ENCODE data around the gene TFCP2L1.

The TFCP2L1 gene

DNA sequence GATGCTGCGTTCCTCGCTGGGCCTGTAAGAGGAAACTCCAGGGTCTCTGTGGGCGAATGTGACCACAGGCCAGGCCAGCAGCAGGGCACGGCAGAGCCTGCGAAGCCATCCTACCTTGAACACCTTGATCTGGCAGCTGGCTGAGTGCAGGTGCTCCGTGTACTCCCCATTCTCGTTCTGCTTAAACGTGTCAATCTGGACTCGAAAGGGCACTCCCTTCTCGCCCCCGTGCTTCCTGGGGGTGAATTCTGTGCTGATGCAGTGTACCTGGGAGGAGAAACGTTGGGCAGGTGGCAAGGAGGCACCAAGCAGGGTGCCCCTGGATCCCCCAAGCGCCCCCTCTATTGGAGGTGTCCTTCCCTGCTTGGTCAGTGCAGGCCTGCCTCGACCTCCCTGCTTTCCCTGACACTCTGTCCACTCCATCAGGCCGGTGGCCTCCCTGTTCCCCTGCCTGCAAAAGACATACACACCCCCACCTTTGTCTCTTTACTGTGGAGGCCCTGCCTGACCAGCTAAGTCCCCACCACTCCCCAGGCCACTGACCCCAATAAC is 38.2 kb downstream of the TFCP2L1 start:
- Histone ChIP-seq H3K9me3 (ENCODE audit: control insufficient read depth in 1 of 2, low read length in 2 of 2) (no peaks in the 10 kb centered on the region), H3K4me3 (ENCODE audit: low read depth in 1 of 2, low read length in 2 of 2) (no peak overlapping the region), H3K27ac (ENCODE audit: low read length) (no peak overlapping the region), H3K27me3 (ENCODE audit: low read depth, low read length) (no peaks in the 10 kb centered on the region), H3K4me1 (ENCODE audit: control insufficient read depth in 1 of 2, insufficient read depth in 2 of 2, low read length in 2 of 2) (no peaks in the 10 kb centered on the region), H3K36me3 (ENCODE audit: control insufficient read depth in 1 of 2, insufficient read depth in 2 of 2, low read length in 2 of 2) (no peaks in the 10 kb centered on the region)

GRCh38 chr2:121245913-121246312 is 39.1 kb downstream of the TFCP2L1 start:
- Histone ChIP-seq H3K4me3 (ENCODE audit: low read depth in 1 of 2, low read length in 2 of 2) (no peak overlapping the region), H3K9me3 (ENCODE audit: control insufficient read depth in 1 of 2, low read length in 2 of 2) (no peaks in the 10 kb centered on the region), H3K27ac (ENCODE audit: low read length) (no peak overlapping the region), H3K36me3 (ENCODE audit: control insufficient read depth in 1 of 2, insufficient read depth in 2 of 2, low read length in 2 of 2) (no peaks in the 10 kb centered on the region), H3K4me1 (ENCODE audit: control insufficient read depth in 1 of 2, insufficient read depth in 2 of 2, low read length in 2 of 2) (no peaks in the 10 kb centered on the region), H3K27me3 (ENCODE audit: low read depth, low read length) (no peaks in the 10 kb centered on the region)

- Histone ChIP-seq H3K9me3 (ENCODE audit: control insufficient read depth in 1 of 2, low read length in 2 of 2) (no peaks in the 10 kb centered on the region), H3K4me1 (ENCODE audit: control insufficient read depth in 1 of 2, insufficient read depth in 2 of 2, low read length in 2 of 2) (no peaks in the 10 kb centered on the region), H3K4me3 (ENCODE audit: low read depth in 1 of 2, low read length in 2 of 2) (no peak overlapping the region), H3K36me3 (ENCODE audit: control insufficient read depth in 1 of 2, insufficient read depth in 2 of 2, low read length in 2 of 2) (no peaks in the 10 kb centered on the region), H3K27me3 (ENCODE audit: low read depth, low read length) (no peaks in the 10 kb centered on the region), H3K27ac (ENCODE audit: low read length) (no peak overlapping the region)
Measured at GRCh38 chr2:121245120-121245820, 39.7 kb downstream of the TFCP2L1 start.

DNA sequence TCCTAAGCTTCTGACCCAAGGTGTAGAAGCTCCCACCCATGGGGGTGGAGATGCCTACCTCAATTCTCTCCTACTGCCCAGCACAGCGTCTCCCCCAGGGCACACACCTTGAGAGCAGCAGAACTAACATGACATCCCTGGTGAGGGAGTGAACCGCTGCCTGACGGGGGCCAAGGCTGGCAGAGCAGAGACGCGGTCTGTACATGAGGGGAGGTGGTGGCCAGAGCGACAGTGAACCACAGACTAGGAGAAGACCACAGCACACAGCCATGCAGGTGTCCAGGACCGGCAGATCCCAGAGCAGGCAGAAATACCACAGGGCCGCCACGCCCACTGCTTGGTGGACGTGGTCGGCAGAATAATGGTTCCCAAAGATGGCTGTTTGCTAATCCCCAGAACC is 40.4 kb downstream of the TFCP2L1 start:
- Histone ChIP-seq H3K27ac (ENCODE audit: low read length) (no peak overlapping the region), H3K9me3 (ENCODE audit: control insufficient read depth in 1 of 2, low read length in 2 of 2) (no peaks in the 10 kb centered on the region), H3K4me3 (ENCODE audit: low read depth in 1 of 2, low read length in 2 of 2) (no peak overlapping the region), H3K36me3 (ENCODE audit: control insufficient read depth in 1 of 2, insufficient read depth in 2 of 2, low read length in 2 of 2) (no peaks in the 10 kb centered on the region), H3K4me1 (ENCODE audit: control insufficient read depth in 1 of 2, insufficient read depth in 2 of 2, low read length in 2 of 2) (no peaks in the 10 kb centered on the region), H3K27me3 (ENCODE audit: low read depth, low read length) (no peaks in the 10 kb centered on the region)

GRCh38 chr2:121243821-121244460 is 41.1 kb downstream of the TFCP2L1 start:
- H3K4me3 ChIP-seq (ENCODE audit: low read depth in 1 of 2, low read length in 2 of 2): no peak overlapping the region
- H3K9me3 ChIP-seq (ENCODE audit: control insufficient read depth in 1 of 2, low read length in 2 of 2): no peaks in the 10 kb centered on the region
- H3K36me3 ChIP-seq (ENCODE audit: control insufficient read depth in 1 of 2, insufficient read depth in 2 of 2, low read length in 2 of 2): no peaks in the 10 kb centered on the region
- H3K27ac ChIP-seq (ENCODE audit: low read length): no peak overlapping the region
- H3K27me3 ChIP-seq (ENCODE audit: low read depth, low read length): no peaks in the 10 kb centered on the region
- H3K4me1 ChIP-seq (ENCODE audit: control insufficient read depth in 1 of 2, insufficient read depth in 2 of 2, low read length in 2 of 2): no peaks in the 10 kb centered on the region

DNA sequence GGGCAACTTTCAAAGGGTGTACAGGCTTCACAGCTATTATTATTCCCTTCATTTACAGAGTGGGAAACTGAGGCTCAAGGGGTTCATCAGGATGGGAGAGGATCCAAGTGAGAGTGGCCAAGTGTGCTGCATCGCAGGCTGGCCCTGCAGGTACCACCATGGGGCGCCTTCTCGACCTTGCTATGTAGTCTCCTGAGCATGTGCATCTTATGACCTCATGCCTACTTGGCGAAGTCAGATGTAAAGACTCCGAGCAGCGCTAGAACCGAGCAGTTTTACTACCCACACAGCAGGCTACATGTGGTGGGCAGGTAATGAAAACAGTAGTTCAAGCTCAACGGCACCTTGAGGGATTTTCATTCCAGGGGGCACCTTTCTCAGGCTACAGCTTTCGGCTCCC is 42.0 kb downstream of the TFCP2L1 start:
- no peaks in the 10 kb centered on the region for H3K4me1 ChIP-seq (ENCODE audit: control insufficient read depth in 1 of 2, insufficient read depth in 2 of 2, low read length in 2 of 2)
- no peaks in the 10 kb centered on the region for H3K9me3 ChIP-seq (ENCODE audit: control insufficient read depth in 1 of 2, low read length in 2 of 2)
- no peak overlapping the region for H3K27ac ChIP-seq (ENCODE audit: low read length)
- no peaks in the 10 kb centered on the region for H3K27me3 ChIP-seq (ENCODE audit: low read depth, low read length)
- H3K36me3 ChIP-seq (ENCODE audit: control insufficient read depth in 1 of 2, insufficient read depth in 2 of 2, low read length in 2 of 2): no peaks in the 10 kb centered on the region
- no peak overlapping the region for H3K4me3 ChIP-seq (ENCODE audit: low read depth in 1 of 2, low read length in 2 of 2)

DNA sequence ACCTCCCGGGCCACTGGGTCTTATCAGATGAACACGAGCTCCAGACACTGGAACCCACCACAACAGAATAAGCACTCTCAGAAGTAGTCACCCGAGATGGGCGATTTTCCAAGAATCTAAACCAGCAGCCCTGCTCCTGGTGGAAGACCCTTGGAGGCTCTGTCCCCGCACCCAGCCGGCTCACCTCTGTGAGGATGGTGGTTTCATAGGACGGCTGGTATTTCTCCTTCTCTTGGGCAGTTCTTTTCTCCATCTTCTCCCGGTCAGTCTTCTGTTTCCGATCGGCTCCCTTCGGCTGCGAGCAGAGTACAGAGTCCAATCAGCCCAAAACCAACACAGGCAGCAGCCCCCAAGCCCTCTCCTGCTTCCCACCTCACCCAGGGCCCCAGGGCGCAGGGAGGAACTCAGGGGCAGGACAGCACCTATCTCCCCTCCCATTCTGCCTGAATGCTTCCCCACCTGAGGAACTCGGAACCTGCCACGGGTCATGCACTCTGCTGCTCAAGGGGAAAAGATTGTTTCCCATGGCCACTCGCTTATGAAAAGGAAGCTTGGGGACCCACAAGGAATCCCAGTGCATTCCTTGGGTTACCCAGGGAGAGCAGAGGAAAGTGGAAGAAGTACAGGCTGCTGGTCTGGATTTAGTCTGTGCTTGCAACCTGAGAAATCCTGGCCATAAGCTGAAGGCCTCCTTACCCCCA is 42.7 kb downstream of the TFCP2L1 start:
- Histone ChIP-seq H3K4me1 (ENCODE audit: control insufficient read depth in 1 of 2, insufficient read depth in 2 of 2, low read length in 2 of 2) (no peaks in the 10 kb centered on the region), H3K27me3 (ENCODE audit: low read depth, low read length) (no peaks in the 10 kb centered on the region), H3K9me3 (ENCODE audit: control insufficient read depth in 1 of 2, low read length in 2 of 2) (no peaks in the 10 kb centered on the region), H3K4me3 (ENCODE audit: low read depth in 1 of 2, low read length in 2 of 2) (no peak overlapping the region), H3K27ac (ENCODE audit: low read length) (no peak overlapping the region), H3K36me3 (ENCODE audit: control insufficient read depth in 1 of 2, insufficient read depth in 2 of 2, low read length in 2 of 2) (no peaks in the 10 kb centered on the region)

GRCh38 chr2:121241466-121241865 is 43.5 kb downstream of the TFCP2L1 start:
- no peak overlapping the region for H3K4me3 ChIP-seq (ENCODE audit: low read depth in 1 of 2, low read length in 2 of 2)
- no peaks in the 10 kb centered on the region for H3K36me3 ChIP-seq (ENCODE audit: control insufficient read depth in 1 of 2, insufficient read depth in 2 of 2, low read length in 2 of 2)
- H3K9me3 ChIP-seq (ENCODE audit: control insufficient read depth in 1 of 2, low read length in 2 of 2): no peaks in the 10 kb centered on the region
- H3K4me1 ChIP-seq (ENCODE audit: control insufficient read depth in 1 of 2, insufficient read depth in 2 of 2, low read length in 2 of 2): no peaks in the 10 kb centered on the region
- no peak overlapping the region for H3K27ac ChIP-seq (ENCODE audit: low read length)
- peaks cover 3% of the 10 kb centered on the region for H3K27me3 ChIP-seq (ENCODE audit: low read depth, low read length)

- Histone ChIP-seq H3K27me3 (ENCODE audit: low read depth, low read length) (peaks cover 3% of the 10 kb centered on the region), H3K27ac (ENCODE audit: low read length) (no peak overlapping the region), H3K4me1 (ENCODE audit: control insufficient read depth in 1 of 2, insufficient read depth in 2 of 2, low read length in 2 of 2) (no peaks in the 10 kb centered on the region), H3K9me3 (ENCODE audit: control insufficient read depth in 1 of 2, low read length in 2 of 2) (no peaks in the 10 kb centered on the region), H3K4me3 (ENCODE audit: low read depth in 1 of 2, low read length in 2 of 2) (no peak overlapping the region), H3K36me3 (ENCODE audit: control insufficient read depth in 1 of 2, insufficient read depth in 2 of 2, low read length in 2 of 2) (no peaks in the 10 kb centered on the region)
Measured at GRCh38 chr2:121240436-121240835, 44.6 kb downstream of the TFCP2L1 start.

DNA sequence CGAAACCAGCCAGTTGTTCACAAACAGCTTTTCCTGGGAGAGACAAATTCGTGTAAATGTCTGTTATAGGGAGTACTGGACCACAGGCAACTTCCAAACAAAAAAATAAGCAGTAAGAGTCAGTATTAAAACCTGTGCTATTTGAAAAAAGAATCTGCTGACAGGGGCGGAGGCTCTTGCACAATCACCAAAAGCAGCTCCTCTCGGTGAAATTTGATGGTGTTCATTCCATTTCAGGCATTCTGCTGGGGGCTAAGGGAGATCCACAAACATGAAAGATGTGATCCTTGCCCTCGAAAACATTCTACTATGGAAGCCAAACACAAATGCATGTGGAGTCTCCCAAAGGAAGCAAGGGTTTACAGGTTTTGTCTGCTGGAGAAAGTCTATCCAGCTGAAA is 45.0 kb downstream of the TFCP2L1 start:
- Histone ChIP-seq H3K27ac (ENCODE audit: low read length) (no peak overlapping the region), H3K27me3 (ENCODE audit: low read depth, low read length) (peaks cover 3% of the 10 kb centered on the region), H3K4me3 (ENCODE audit: low read depth in 1 of 2, low read length in 2 of 2) (no peak overlapping the region), H3K36me3 (ENCODE audit: control insufficient read depth in 1 of 2, insufficient read depth in 2 of 2, low read length in 2 of 2) (no peaks in the 10 kb centered on the region), H3K4me1 (ENCODE audit: control insufficient read depth in 1 of 2, insufficient read depth in 2 of 2, low read length in 2 of 2) (no peaks in the 10 kb centered on the region), H3K9me3 (ENCODE audit: control insufficient read depth in 1 of 2, low read length in 2 of 2) (no peaks in the 10 kb centered on the region)

DNA sequence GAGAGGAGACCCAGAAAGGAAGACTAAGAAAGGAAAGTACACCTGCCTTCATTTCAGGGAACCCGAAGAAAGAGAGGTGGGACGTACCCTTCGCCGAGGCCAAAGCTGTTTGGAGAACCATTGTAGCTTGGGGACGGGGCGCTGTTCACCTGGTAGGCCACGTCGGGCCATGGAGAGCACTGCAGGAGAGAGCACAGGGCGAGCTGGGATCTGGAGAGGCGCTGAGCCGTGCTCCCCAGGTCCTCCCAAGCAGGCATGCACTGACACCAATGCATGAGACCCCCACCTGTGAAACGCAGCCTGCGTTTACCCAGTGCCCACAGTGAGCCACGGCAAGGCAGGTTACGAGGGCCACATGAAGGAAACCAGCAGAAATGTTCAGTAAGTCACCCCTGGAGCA is 45.5 kb downstream of the TFCP2L1 start:
- no peak overlapping the region for H3K4me3 ChIP-seq (ENCODE audit: low read depth in 1 of 2, low read length in 2 of 2)
- no peaks in the 10 kb centered on the region for H3K36me3 ChIP-seq (ENCODE audit: control insufficient read depth in 1 of 2, insufficient read depth in 2 of 2, low read length in 2 of 2)
- H3K27ac ChIP-seq (ENCODE audit: low read length): no peak overlapping the region
- H3K27me3 ChIP-seq (ENCODE audit: low read depth, low read length): peaks cover 3% of the 10 kb centered on the region
- no peaks in the 10 kb centered on the region for H3K4me1 ChIP-seq (ENCODE audit: control insufficient read depth in 1 of 2, insufficient read depth in 2 of 2, low read length in 2 of 2)
- no peaks in the 10 kb centered on the region for H3K9me3 ChIP-seq (ENCODE audit: control insufficient read depth in 1 of 2, low read length in 2 of 2)
